A673 (cell line): ENCODE results near the gene SCRT2.

Source experiments
- CTCF ChIP-seq: fragments of 300-800, 200-600 bp; sonication (generic); conservative IDR thresholded peaks from 2 replicates; pipeline ENCODE4 v1.5.1; 2017; ENCODE audit warnings: low read depth, mild to moderate bottlenecking, antibody characterized with exemption, low read length, moderate library complexity, mixed read lengths
- EZH2 ChIP-seq: fragments of 200-600 bp; sonication (generic); IDR thresholded peaks from 2 replicates; pipeline ENCODE4 v1.6.1; 2017; ENCODE audit warnings: borderline replicate concordance, low read depth, mild to moderate bottlenecking, mixed read lengths, antibody characterized with exemption, low read length; ENCODE audit not compliant: poor library complexity, severe bottlenecking

DNA sequence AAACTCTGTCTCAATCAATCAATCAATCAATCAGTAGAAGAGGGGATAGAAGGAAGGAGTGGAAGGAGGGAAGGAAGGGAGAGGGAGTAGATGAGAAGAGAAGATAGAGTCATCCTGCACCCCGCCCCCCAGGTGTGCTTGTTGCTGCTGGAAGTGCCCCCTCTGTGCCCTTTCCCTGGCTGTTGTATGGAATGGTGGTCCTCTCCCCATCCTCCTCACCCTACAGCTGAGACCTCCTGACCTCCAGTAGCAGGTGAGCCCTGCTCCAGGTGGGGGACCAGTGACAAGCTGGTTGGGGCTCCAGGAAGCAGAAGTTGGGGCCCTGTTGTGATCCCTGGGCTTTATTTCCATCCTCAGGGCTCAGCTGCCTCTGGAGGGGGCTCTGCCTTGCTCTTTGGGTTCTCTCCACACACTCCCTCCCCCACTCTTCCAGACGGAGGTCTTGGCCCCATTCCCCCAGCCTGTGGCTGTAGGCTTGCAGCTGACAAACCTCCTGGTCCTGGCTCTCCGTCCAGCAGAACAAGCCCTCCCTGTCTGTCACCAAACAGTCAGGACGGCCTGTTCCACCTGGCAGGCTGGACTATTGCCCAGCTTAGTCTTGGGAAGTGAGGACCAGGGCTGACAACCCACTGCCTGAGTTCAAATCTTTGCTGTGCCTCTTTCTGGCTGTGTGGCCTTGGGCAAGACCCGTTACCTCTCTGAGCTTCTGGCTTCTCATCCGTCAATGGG, 26.0 kb upstream of the SCRT2 start:
- TF ChIP-seq CTCF (no peak), EZH2 (no peak)
